COLO668 (cell line): ENCODE data around the gene NFIC.
A peak's percentile ranks its signal among the peaks of the same experiment; 100 is the strongest.
"Not testable (repeated sequence)": the region's sequence is repeated elsewhere in the genome, so short reads cannot be mapped to it uniquely, and the experiment has no call there.

ENCODE experiments used
- DNase-seq: peaks from one replicate; lab custom pipeline; 2025; ENCODE audit not compliant: unreplicated experiment; lab: John Stamatoyannopoulos, UW

The NFIC gene

DNA sequence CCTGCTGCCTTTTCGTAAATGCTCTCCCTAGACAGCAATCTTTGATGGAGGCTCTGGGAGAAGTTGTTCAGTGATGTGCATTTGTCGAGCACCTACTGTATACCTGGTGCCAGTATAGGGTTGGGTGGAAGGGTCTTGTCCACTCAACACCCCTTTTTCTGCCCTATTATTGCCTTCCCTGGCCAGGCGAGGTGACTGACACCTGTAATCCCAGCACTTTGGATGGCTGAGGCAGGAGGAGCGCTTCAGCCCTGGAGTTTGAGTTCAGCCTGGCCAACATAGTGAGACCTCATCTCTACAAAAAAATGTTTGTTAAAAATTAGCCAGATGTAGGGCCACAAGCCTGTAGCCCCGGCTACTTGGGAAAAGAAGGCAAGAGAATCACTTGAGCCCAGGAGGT lies 49.3 kb downstream of the NFIC start:
- no peak for DNase-seq

DNA sequence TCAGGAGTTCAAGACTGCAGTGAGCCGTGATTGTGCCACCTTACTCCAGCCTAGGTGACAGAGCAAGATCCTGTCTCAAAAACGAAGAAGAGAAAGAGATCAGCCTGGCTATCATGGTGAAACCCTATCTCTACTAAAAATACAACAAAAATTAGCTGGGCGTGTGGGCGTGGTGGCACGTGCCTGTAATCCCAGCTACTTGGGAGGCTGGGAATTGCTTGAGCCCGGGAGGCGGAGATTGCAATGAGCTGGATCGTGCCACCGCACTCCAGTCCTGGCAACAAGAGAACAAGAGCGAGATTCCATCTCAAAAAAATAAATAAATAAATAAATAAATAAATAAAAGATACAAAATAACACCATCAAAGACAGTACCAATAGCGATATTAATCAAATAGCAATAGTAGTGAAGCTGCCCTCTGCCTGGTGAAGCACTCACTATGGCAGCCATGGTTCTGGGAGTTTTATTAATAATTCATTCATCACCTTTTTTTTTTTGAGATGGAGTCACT lies 53.9 kb downstream of the NFIC start:
- DNase-seq: no peak

DNA sequence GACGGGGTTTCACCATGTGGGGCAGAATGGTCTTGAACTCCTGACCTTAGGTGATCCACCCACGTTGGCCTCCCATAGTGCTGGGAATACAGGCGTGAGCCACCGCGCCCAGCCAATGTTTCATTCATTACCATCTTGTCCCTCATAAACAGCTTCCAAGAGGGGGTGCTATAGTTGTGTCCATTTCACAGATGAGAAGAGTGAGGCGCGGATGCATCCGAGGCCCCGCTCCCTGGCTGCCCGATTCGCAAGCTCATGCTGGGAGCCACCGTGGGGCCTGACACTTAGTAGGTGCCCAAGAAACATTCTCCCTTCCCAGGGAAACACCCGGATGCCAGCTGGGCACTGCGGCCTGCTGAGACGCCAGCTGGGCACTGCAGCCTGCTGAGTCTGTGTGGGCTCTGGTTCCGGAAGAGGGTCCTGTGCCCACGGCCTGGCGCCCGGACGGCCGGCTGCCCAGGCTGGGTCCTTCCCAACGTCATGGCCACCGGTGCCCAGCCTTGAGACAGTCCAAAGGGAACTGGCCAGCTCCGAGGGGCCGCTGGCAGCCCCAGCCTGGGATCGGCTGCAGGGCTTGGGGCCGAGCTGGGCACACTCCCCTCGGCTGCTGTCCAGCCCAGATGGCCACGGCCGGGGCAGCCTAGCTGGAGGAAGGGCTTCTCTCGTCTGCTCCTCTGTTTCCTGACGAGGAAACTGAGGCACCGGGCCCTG lies 54.7 kb downstream of the NFIC start:
- DNase-seq: no peak

DNA sequence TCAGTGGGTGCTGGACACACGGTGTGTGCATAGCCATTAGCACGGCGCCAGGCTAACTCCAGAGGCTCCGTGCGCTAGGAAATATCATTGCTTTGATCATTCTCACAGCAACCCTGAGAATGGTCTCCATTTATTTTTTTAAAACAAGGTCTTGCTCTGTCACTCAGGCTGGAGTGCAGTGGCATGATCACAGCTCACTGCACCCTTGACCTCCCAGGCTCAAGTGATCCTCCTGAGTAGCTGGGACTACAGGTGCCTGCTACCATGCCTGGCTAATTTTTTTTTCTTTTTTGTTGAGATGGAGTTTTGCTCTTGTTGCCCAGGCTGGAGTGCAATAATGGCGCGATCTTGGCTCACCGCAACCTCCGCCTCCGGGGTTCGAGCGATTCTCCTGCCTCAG lies 55.3 kb downstream of the NFIC start:
- not testable (repeated sequence) for DNase-seq

DNA sequence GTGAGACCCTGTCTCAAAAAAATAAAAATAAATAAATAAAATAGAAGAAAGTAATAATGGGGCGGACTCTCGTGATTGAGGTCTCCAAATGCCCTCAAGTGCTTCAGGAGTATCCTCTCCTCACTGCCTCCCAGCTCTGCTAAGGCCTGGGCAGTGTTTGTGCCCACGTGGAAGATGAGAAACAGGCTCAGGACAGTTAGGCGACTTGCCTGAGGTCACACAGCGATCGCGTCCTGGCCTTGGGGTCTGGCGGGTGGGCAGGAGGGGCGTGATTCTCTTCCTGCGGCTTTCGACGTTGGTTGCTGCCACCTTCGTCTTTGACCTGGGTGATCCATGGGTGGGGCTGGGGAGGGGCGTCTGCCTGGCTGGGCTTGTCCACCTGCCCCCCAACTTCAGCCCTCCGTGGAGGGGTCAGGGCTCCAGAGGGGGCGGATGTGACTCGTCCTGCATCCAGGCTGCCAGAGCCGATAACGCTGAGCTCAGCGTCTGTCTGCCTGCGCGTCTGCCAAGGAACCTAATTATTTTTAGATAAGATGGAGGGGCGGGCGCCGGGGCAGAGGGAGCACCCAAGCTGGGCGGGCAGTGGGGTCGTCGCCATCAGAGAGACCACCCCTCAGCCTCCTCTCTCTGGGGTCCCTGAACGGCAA lies 56.9 kb downstream of the NFIC start:
- DNase-seq: no peak

DNA sequence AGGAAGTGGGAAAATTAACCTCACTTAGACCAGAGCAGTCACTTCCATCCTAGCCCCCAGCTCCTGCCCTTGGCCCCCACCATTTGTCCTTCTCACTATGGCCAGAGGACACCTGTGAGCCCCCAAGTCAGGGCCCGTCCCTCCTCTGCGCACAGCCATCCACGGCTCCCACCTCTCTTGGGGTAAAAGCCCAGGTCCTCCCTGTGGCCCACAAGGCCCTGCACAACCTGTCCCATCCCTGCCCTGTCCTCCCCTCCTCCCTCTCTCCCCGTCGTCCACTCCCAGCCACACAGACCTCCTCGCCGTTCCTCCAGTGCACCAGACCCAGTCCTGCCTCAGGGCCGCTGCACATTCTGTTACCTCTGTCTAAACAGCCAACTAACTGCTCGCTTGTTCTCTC lies 60.0 kb downstream of the NFIC start:
- no peak for DNase-seq

DNA sequence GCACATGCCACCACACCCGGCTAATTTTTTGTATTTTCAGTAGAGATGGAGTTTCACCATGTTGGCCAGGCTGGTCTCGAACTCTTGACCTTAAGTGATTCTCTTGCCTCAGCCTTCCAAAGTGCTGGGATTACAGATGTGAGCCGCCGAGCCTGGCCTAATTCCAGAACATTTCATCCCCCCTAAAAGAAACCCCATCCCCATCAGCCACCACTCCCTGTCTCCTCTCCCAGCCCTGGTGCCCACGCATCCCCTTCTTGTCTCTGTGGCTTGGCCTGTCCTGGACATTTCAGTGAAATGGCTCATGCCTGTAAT lies 63.9 kb downstream of the NFIC start:
- DNase-seq: not testable (repeated sequence)

DNA sequence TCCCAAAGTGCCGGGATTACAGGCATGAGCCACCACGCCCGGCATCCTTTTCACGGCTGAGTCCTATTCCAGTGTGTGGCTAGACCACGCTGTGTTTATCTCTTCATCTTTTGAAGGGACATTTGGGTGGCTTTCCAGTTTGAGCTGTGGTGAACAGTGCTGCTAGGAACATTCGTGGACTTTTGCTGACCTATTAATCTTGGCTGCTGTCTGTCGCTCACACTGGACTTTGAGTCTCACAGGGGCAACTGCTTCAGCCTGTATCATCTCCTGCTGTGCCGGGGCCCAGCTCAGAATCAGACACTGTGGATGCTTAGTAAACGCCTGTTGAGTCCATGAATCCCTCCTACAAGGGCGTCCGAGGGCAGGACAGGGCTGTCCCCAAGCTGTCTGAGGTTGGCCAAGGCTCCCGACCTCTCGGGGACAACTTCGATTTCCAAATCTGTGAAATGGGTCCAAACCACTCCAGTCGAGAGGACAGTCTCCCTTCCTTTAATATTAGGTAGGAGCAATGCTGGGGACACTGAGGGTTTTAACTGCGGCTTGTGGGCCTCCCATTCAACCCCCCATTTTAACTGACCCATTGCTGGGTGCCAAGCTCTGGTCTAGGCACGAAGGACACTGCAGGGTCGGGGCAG lies 65.5 kb downstream of the NFIC start:
- no peak for DNase-seq

DNA sequence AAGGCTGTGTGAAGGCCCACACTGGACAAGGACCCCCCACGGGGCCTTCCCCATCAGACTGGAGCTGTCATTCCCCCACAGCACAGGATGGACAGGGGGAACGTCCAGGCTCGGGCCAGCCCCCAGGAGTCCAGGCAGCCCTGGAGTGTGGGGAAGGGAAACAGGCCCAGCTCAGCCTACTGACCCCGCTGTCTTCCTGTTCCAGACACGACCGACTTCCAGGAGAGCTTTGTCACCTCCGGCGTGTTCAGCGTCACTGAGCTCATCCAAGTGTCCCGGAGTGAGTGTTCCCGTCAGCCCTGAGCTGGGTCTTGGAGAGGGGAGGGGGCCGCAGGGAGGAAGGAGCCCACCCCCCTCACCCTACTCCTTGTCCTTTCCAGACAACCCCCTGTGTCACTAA lies 66.9 kb downstream of the NFIC start:
- no peak for DNase-seq

DNA sequence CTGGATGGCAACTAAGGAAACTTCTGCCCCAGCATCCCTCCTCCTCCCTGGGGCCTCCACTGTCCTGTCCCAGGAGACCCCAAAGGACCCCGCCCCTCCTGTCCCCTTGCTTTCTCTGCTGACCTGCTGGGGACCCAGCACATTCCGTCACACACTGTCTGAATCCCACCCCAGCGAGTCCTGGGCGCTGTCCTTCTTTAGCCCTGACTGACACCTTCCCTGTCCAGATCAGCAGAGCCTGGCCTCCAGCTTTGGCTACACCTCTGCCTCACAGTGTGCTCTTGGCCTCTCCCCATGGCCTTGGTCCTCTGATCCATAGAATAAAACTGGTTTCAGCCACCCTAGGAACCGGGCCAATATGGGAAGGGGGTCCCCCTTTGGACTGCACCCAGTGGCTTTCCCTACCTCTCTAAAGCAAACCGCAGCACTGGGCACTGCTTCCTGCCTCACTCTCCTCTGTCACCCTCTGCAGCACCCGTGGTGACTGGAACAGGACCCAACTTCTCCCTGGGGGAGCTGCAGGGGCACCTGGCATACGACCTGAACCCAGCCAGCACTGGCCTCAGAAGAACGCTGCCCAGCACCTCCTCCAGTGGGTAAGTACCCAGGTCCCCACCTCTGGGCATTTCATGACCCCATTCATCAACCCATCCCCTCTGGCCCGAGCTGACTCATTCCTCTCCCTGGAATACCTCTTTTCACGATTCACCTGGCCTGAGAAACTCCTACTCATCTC lies 67.6 kb downstream of the NFIC start:
- DNase-seq: no peak

DNA sequence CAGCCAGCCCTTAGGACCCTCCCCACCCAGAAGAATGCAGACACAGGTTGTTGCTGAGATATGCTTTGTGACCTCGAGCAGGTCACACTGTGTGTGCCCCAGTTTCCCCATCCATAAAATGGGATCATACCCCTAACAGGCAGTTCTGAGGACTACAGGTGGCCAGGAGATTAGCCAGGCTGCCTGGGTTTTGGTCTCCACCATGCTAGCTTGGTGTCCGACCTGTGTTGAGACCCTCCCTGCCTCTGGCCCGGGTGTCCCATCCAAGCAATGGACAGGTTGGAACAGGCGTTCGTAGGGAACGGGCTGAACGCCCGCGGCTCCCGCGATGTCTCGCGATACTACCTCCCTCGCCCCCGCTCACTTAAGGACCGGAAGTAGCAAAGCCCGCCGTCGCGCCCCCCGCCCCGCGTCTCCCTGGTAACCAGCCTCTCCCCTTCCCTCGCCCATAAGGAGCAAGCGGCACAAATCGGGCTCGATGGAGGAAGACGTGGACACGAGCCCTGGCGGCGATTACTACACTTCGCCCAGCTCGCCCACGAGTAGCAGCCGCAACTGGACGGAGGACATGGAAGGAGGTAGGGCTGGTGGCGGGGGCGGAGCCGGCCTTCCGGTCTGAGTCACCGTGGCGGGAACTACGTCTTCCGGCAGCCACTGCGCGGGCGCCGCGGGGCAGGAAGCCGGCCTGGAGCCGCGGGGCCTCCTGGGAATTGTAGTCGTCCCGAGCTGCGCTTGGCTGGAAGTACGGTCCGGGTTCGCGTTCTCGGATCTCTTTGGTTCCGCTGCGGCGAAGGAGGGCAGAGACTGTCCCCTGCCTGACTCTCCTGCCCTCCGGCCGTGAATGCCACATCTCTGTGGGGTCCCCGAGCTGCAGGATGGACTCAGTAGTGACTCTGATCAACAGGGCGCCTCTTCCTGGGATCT lies 68.5 kb downstream of the NFIC start:
- DNase-seq: peak; percentile 97

DNA sequence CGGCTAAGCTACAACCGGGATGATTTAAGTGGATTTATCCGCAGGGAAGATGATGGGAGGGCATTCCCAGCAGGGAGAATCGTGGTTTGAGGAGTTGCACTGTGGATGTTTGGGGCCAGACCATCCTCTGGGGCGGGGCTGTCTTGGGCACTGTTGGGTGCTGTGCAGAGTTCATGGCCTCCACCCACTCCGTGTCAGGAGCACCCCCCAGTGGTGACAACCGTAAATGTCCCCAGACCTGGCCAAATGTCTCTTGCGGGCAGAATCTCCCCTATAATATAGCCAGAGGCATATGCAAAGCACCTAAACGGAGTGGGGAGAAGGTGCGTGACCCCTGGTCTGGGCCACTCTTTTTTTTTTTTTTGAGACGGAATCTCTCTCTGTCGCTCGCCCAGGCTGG lies 73.7 kb downstream of the NFIC start:
- peak; percentile 22 for DNase-seq

DNA sequence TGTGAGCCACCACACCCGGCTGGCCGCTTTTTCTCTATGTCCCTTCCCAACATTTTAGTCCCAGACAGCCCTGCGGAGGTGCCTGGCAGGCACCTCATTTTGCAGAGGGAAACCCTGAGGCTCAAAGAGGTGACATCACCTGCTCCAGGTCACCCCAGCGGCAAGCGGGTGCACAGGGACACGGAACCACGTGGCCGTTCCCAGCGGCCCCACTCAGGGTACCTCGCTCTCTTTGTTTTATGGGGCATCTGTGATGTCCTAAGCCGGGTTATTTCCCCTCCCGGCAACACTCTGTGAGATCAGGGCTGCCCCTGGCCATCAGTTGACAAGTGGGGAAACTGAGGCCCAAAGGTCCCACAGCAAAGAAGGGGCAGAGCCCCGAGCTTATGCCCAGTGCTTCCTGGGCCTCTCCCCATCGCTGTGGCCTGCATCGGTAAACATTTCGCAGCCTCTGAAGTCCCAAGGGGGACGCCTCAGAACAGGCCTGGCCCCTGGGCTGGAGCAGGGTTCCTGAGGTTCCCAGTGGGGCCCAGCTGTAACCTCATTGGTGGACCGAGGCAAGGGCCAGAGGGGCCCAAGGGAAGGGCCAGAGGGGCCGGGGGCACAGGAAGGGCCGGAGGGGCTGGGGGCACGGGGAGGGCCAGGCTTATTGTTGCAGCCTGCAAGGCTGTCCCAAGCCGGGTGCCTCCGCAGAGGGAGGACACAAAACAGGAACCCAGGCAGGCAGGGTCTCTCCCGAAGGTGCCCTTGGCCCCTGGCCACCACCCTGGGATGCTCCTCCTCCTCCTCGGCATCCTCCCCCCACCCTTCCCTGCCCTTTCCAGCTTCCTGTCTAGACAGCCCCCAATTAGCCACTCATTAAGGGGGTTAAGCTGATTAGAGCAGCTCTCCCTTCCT lies 75.0 kb downstream of the NFIC start:
- no peak for DNase-seq

DNA sequence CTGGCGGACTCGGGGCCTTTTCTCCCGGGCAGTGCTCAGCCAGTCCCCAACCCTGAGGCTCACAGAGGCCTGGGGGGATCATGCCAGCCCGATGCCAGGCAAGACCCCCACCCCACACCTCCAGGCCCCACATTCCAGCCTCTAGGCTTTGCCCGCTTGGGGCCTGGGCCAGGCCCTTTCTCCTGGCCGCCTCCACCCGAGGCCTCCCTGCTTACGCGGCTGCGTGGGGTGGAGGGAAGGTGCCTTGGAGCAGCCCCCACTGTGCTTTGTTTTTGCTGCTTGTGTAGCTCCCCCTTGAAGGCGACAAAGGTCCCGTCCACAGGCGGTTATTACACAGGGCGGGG lies 75.6 kb downstream of the NFIC start:
- DNase-seq: no peak

DNA sequence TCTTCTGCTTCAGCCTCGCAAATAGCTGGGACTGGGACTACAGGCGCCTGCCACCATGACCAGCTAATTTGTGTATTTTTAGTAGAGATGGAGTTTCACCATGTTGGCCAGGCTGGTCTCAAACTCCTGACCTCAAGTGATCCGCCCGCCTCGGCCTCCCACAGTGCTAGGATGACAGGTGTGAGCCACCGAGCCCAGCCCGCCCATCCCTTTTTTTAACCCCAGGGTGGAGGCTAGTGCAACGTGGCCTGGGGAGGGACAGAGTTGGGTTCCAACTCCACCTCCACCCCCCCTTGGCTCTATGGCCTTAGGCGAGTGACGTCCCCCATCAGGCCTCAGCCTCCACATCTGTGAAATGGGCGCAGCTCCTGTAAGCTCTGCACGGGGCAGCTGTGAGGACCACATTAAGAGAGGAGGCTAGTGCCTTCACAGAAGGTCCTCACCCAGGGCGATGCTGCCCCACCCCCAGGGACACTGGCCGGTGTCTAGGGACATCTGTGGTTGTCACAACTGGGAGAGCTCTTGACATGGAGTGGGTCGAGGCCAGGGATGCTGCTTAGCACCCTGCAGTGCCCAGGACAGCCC lies 76.2 kb downstream of the NFIC start:
- no peak for DNase-seq

DNA sequence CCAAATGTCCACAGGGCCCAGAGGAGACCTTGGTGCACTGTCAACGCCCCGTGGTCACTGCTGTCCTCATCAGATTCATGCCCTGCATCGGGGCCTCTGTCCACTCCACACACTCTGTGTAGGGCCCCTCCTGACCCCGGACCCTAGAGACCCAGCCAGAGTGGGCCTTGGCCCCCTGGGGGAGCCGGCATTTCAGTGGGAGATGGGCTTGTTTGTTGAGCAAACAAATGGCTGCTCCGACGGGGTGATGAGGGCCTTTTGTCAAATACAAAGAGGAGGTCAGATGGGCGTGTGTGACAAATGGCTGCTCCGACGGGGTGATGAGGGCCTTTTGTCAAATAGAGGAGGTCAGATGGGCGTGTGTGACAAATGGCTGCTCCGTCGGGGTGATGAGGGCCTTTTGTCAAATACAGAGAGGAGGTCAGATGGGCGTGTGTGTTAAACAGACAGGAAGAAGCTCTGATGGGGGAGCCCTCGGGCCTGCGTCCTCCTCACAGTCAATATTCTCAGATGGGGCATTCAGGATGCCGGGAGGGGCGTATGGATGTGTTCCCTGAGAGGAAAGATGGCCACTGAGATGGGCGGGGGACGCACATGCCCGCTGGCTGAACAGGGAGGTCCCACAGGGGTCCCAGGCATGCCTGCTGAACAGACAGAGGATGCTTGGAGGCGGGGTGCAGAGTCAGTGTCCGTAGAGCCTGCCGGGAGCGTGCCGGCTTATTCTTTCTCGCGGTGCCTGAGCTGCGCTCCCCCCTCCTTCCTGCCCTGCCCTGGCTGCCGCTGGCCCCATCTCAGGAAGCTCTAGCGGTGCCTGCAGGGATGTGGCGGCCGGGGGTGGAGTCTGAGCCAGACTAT lies 77.7 kb downstream of the NFIC start:
- no peak for DNase-seq

DNA sequence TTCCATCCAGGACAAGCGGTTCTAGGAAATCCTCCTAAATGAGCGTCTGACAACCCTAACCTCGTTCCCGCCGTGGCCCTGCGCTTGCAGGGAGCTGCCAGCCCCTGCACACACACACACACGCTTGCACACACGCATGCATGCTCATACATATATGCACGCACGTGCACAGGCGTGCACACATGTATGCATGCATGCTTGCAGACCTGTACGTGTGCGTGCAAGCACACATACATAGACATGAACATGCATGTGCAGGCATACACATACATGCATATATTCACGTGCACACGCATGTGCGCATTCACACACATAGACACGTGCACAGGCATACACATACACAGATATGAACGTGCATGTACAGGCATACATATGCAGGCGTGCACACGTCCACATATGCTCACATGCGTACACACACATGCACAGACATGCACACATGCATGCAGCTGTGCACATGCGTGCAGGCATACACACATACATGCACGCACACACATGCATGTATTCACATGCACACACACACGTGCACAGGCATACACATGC lies 78.4 kb downstream of the NFIC start:
- no peak for DNase-seq

DNA sequence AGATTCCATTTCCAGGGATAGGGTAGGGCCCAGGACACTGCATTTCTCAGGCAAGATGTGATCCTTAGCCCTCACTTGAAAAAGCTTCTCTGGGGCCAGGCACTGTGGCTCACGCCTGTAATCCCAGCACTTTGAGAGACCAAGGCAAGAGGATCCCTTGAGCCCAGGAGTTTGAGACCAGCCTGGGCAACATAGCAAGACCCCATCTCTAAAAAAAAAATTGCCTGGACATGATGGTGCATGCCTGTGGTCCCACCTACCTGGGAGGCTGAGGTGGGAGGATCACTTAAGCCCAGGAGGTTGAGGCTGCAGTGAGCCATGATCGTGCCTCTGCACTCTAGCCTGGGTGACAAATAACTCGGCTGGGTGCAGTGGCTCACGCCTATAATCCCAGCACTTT lies 80.3 kb downstream of the NFIC start:
- not testable (repeated sequence) for DNase-seq
